Activated effector memory CD4-positive, alpha-beta T cell treated with anti-CD3 and anti-CD28 coated beads, Interleukin-2, amount 50 U/mL, for 16 hours (primary cell): ENCODE measurements around the gene NCAM1.
"Not testable (repeated sequence)": the region's sequence is repeated elsewhere in the genome, so short reads cannot be mapped to it uniquely, and the experiment has no call there.

Source experiments
- DNase-seq: peaks from one replicate; pipeline ENCODE4 v3.0.0-alpha.2; 2020

The NCAM1 gene

DNA sequence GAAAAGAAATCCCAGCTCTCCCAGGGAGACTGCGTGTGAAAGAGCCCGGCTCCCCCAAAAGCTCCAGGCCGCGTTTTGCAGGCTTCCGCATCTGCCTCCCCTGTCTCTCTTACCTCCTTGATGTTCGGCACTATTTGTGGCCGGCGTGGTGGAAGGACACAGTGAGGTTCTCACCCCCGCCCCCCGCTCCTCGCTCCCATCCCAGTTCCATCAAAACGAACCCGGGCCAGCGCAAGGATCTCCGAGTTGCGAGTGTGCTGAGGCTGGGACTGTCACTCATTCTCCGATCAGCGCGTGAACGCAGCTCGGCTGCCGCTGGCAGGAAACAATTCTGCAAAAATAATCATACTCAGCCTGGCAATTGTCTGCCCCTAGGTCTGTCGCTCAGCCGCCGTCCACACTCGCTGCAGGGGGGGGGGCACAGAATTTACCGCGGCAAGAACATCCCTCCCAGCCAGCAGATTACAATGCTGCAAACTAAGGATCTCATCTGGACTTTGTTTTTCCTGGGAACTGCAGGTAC is at the start of gene NCAM1:
Gene NCAM1, plus strand, starts transcription at position 275 of the 523 bp plus-strand sequence.
- peak; percentile 63 for DNase-seq

DNA sequence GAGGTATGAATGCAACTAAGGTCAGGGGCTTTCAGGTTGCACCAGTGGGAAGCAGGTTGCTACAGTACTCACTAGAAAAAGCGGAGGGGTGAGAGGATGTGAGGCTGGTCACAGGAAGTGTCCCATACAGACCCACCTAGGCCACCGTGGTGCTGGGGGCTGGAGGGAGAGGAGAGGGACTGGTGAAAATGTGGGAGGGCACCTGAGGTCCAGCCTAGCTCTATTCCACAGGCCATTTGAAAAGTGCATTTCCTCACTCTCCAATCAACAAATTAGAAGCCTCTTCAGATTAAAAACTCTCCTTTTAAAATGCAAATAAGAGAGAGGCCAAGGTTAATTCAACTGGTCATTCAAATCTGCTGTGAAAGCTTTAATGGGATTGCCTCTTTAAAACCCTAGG is 38.6 kb upstream of the NCAM1 start:
- DNase-seq = no peak

DNA sequence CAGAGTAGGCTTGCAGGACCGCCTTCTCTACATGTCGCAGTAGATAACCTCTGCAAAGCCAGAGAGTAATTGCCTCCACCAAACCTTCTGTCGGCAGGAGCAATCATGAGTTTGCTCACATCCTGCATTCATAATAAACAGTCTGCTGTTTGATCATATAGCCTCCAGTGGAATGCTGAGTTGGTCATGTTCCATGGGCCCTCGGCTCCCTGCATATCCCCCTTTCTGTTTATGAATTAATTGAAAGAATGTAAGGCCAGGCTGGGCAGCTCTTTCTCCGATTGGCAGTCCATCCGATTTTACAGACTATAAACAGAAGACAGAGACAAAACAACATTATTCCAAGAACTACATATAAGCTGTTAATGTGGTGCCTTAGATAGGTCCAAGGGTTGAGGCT is 36.4 kb upstream of the NCAM1 start:
- DNase-seq = not testable (repeated sequence)

DNA sequence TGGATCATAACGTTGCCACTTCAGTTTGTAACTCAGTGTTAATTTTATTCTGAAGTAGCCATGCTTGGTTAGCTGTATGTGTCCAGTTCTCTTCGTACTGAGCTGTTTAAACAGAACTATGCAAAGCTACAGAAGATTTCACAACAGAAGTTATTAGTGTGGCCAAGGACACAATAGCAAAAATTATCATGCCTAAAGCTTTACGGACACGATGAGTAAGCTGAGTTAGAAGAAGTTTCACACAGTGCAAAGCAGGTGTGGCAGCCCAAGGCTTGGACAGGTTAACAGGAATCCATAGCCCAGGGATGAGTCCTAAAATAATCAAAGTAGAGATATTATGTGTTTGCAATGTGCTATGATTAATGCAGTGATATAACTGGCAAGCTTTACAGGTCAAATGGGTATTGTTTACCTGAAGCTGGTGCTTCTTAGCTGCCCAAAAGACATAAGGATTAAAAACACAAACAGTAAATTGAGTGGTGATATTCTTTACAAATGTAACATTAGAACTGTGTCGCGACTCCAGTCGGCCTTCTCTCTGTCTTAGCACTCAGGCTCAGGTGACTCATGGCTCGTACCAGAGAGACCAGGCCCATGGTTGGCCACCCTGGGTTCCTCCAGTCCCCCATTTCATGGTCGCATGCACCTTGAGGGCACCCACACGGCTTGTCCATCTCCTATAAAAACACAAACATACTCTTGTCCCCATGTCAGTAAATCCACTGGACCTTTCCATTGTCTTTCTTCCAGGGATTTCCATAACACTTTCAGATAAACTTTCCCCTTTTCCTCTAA is 35.5 kb upstream of the NCAM1 start:
- no peak for DNase-seq

DNA sequence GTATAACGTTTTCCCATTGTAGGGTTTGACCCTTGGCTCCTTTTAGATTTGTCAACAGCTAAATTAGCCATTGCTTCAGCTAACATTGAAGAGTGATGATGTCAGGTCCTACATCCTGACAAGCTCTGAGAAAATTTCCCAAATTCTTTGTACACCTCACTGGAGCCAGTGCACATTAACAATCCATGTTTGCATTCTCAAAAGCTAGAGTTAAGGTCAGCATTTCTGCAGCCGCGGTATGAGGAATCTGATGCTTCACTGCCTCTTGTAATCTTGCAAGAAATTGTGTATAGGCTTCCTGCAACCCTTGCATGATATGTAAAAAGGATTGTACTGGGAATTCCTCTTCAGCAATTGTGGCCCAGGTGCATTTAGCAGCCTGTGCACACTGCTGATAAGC is 33.1 kb upstream of the NCAM1 start:
- DNase-seq = no peak

DNA sequence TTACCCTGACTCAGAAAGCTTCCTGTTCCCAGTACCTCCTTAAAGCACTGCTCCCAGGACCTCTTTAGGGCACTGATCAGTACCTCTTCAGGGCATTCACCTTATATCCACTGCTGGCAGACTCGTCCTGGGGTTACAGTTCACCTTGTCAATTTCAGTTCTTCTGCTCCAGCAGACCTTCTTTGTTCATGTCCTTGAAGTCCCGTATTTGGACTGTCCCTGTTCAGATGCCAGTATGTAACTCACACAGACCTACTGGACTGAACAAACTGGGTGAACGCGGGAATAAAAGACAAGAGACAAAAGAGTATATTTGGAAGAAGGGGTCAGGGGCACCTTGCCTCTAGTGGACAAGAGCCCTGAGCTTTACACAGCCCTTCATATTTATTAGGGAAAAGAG is 31.8 kb upstream of the NCAM1 start:
- no peak for DNase-seq

DNA sequence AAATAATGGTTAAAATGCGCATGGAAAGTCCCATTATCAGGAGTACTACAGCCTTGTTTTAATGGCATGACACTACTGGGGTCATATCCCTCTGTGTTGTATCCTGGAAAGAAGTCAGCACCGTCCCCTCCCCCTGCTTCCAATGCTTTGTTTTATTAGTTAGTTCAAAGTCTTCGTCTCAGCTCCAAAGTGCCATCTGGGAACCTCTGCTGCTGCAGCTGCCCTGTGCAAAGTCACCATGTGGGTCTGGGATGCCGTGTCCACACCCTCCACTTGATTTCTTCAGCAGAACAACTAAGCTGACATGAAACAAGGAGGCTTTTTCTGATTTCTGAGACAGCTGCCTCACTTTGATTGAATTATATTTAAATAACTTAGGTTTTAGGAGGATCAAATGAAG is 29.5 kb upstream of the NCAM1 start:
- no peak for DNase-seq

DNA sequence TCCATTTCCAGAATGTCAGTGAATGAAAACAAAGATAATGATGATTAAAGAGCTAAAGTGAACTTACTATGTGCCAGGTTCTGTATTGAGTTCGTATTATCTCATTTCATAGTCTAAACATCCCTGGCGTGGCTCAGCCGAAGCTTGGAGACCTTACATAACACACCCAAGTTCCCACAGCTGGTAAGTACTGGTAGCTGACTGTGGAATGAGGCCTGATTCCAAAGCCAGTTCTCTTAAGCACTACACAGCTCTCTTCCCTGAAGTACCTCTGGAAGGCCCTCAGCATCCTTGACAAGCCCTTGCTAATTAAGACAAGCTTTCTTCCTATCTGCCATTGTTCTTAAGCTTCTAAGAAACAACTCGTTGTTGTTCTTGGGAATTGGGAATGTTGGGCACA is 28.6 kb upstream of the NCAM1 start:
- DNase-seq = no peak

DNA sequence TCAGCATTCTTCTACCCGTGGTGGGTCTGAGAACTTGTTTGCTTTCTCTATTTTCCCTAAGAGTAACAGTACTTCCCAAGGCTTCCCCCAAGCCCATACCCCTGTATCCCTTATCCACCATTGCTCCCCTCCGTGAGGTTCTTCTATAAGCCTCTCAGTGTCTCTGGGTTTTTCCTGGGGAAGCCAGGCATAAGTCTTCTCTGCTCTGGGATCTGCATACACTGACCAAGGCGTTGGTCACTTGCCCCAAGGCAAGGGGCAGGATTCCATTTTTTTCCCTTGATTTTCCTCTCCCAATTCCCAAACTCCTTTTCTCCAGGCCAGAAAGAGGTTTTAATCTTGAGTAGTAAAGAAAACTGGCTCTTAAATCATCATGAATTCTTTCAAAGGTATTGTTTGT is 27.2 kb upstream of the NCAM1 start:
- no peak for DNase-seq

DNA sequence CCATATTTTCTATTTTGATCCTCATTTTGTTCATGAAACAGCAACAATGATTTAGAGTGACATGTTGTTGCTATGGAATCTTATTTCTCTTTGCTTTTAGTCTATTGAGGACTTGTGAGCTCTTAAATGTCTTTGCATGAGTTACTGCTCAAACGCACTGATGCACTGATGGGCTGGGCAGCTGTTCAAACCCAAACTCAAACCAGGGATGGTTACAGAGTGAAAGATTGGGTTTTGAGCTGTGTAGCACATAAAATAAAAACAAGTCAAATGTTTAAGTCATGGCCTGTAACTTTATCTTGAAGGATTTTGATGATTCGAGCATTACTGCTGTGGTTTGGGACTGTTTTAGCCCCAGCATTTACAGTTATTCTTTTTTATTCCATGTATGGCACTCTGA is 20.1 kb upstream of the NCAM1 start:
- no peak for DNase-seq

DNA sequence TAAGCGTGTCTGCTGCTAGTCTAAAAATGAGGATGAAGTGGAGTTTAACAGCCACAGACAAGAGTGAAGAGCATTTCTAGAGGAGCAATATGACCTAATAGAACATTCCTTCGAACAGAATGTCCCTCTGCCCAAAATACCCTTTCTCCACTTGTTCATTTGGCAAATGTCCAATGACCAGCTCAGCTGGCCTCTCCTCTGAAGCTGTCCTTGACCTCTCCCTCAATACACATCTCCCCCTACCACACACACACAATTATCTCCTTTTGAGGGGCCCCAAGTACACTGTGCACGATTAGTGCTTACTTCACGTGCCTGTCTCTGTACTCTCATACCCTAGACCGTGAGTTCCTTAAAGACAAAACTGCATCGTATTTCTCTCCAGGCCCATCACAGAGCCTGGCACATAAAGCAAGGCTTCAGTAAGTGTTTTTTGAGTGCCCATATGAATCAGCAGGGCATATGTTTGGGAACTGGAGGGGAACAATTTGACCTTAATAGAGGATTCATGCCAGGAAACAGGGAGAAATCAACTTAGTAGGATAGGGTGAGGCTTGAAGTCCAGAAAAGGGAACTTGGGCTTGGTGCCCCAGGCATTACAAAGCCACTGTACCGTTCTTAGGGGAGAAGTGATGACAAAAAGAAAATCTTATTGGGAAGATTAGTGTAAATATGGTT is 18.1 kb upstream of the NCAM1 start:
- no peak for DNase-seq

DNA sequence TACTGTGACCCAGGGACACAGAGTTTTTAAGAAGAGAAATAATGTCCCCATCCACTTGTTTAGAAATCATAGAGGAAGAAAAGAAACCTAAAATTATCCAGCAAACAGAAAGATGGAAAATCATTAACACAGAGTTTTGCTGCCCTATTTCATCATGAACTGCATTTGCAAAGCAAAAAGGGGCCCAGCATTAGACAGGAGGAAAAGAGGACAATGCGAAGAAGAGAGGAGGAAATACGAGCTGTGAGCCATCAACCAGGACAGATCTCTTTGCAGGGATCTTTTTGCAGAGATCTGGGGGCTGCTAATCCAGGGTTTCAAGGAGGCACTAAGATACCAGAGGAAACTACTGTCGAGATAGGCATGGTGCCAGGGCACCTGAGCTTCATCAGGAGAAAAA is 14.4 kb upstream of the NCAM1 start:
- DNase-seq = no peak

DNA sequence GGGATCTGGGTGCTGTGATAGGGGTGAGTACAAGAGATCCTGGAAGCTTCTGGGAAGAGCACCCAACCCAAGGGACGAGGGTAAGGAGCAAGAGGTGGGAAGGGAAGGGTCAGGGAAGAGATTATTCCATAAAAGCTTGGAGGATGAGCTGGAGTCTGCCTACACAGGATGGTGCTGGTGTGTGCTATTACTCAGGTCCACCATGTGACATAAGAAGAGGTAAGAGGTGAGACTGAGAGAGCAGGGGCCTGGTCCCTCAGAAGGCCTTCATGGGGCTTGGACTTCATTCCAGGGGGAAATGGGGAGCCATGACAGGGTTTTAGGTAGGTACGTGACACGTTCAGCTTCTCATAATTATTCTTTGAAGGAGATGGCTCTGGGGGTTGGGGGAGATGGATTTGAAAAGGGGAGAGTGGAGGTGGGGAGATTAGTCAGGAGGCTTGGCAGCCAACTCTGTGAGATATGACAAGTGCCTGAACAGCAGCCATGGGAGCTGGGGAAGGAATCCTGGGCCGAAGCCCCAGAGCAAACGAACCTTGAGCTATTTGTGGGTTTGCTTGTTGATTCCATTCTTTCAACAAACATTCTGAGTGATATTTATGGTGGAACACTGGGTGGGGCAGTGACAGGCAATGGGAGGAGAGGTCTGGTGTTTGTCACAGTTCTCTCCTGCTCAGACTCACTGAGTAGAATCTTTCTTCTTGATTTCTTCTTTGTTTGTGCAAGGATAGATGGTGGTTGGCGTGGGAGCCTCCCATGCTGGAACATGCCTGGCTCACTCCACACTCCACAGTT is 11.2 kb upstream of the NCAM1 start:
- DNase-seq = no peak

DNA sequence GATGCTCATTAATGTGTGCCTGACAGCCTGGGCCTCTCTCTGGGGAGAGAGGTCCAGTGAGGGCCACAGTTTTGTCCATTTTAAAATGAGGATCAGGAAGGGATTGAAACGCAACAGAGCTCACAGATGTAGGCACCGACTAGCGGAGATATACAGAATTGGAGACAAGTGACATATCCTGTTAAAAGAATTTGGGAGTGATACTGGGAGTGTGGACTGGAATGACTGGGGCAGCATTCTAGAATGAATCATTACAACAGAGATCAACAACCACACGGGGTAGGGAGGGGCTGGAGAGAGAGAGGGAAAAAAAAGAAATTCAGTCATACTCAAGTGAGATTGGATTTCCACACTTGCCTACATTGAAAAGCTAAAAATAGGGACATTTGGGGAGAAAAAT is 2.5 kb upstream of the NCAM1 start:
- DNase-seq = no peak

DNA sequence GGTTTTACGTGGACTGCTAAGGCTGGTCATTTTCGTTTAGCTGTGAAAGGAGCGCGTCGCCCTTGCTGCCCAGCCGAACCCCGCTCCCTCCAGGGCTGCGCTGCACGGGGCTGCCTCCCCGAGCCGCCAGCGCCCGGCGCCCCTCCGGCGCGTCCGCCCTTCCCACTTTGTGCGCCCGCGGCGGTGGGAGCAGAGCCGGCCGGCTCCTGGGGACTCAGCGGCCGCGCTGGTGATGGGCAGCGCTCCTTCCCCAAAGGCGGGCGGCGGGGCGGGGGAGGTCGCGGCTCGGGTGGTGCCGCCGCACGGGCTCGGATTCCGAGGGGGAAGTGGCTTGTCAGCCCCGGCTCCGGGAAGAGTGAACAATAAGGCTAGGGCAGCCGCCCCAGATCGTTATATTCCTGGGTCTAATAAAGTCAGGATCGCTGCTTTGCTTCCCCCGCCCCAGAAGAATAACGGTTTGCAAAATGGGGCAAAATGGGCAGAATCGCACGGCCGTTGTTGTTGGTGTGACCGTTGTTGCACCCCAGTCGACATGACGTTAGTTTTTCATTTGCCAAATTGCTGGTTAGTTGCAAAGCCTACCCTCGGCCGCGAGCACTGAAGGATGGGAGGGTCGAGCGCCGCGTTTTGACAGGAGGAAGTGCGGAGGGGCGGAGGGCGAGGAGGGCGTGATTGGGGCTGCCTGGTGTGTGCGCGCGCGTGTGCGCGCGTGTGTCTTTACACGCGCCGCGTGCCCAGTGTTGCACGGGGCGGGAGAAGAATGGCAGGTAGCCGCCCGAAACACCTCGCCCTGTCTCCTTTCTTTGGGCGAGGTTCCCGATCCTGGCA is 745 bp downstream of the NCAM1 start:
- DNase-seq = no peak

DNA sequence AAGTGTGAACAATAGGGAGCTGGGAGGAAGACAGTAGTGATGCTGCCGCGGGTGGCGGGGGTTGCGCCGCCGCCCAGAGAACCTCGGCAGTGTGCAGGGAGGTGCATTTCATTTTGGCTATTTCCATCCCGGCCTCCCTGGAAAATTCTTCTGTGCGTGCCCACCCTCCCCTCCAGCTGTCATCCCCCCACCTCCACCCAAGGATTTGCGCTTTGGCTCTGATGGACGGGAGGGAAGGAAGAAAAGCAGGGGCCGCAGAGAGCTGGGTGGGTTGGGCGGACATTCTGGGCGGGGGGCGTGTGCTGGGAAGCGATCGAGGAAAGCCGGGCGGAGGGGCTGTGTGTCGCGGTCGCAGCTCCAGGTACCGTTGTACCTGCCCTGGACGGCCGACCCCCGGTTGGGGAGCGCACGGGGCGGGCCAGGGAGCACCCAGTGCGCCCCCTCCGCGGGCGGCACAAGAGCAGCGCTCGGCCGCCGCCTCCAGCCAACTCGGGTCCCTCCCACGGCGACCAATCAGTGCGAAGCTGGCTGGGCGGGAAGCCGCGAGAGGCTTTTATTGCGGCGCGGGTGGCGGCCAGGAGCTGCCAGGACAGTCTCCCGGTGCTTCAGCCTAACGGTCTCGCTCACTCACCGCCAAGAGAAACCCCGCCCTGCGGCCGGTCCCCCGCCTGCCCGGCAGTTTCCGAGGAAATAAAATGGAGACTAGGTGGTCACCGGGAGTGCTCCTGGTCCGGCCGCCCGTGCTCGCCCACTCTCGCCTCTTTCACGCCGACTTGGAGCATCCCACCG is 1.6 kb downstream of the NCAM1 start:
- DNase-seq = no peak

DNA sequence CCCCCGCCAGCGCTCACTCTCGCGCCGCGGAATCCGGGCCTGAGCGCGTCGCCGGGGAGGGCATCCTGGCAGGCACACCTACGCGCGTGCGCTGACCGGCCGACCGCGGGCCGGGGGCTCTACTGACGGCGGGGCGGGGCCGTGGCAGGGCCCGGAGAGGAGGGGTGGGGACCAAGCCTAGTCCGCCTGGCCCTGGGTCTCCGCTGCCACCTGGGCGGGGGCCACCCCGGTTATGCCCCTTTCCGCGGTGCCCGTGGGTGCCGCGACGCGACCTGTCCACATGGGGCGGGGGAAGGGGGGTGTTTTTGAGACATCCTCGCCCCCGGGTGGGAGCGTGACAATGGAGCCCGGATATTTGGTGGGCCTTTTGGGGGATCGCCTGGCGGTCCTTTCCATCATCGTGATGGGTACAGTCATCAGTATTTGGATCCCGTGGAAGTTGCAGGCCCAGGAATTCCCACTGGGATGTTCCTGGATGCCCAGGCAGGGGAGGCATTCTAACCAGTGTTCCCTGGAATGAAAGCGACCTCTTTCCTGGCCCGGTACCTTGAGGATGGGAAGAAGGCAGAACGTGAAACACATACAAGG is 2.2 kb downstream of the NCAM1 start:
- no peak for DNase-seq

DNA sequence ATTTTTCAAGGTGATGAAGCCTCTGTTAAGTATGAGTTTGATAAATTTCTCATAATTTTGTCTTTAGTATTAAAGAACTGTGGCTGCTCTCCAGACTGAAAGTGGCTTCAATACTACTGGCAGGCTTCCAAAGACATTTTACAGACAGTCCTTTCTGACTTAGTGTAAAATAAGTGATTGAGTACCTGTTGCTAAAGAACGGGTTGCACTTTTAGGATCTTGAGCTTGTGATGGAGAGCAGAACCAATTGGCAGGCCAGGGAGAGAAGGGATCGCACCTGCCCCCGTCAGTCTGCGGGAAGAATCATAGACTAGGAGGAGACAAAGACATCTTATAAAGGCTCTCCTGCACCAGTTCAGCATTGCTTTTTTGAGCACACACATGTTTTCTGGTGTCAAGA is 4.4 kb downstream of the NCAM1 start:
- DNase-seq = no peak

DNA sequence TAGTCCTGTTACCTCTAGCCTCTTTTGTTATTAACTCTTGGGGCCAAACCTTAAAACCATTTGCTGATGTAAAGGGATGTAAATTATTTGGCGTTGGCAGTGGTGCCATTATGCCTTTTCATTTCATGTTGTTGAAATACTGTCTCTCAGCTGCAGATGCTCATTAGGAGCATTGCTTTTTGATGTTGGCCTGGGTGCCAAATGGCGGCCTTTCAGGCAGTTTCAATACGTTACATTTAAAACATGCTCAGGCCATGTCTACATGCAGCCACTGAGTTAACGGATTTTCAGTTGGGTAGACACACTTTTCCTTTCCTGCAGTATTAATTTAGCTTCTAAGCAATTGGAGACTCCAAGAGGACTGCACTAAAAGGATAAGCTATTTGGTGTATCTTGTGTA is 5.3 kb downstream of the NCAM1 start:
- DNase-seq = no peak

DNA sequence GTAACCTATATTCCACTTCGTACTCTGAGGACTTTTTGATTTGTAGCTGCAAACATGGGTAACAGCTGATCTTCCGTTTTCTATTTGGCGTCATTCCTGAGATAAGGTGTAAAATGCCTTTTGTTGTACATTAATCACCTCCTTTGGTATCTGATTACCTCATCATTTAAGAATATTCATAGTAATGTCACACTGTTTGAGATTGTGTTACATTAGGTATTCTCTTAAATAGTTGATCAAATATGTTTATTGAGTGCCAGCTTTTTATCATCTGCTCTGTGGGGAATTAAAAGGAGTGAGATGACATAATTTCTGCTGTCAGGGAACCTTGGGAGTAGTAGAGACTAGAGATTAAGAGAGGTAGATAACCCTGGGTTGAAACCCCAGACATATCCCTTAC is 5.9 kb downstream of the NCAM1 start:
- DNase-seq = no peak

DNA sequence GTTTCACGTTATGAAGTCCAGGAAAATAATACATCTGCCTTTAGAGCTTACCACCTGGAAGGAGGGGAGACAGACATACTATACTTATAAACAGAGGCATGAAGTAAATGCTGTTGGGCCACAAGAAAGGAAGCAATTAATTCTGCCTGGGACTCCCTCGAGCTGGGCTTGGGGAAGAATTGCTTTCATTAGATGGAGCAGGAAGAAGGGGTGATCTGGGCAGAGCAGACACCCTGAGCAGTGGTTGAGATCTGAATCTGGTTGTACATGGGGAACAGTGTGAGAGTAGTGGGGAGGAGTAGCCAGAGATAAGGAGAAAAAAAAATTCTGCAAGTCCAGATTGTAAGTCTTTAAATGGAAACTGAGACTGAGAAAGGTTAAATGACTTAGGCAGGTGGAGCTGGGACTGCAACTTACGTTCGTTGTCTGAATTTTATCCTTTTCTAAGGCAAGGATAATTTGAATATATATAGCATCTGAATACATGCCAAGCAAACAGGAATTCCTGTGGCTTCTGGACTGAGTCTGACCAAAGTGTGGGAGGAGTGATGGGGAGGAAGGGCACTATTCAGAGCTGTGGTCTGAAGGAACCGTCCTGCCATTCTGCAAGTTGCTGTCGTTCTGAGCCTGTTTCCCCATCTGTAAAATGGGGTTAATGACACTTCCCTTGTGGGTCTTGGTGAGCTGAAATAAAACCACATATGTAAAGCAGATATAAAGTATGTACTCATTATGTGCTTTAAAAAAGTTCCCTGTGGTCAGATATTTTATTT is 7.9 kb downstream of the NCAM1 start:
- DNase-seq = no peak
